Activated CD4-positive, alpha-beta memory T cell treated with anti-CD3 and anti-CD28 coated beads for 36 hours (primary cell): ENCODE measurements around the gene U2AF1L4. TPM values are rescaled to one million over a fixed set of nuclear protein-coding genes. Genes with fewer than 3 reads are reported as not detected.
"Not testable (repeated sequence)": the region's sequence is repeated elsewhere in the genome, so short reads cannot be mapped to it uniquely, and the experiment has no call there.

Experiments used
- CTCF ChIA-PET: fragments of 350-600 bp; sonication (Branson Sonifier 250); formaldehyde crosslinking; loops from one replicate; lab custom pipeline; 2021; ENCODE audit warnings: antibody characterized with exemption, inconsistent platforms; lab: Charles Lee
- POLR2A ChIA-PET: fragments of 350-600 bp; sonication (Branson Sonifier 250); formaldehyde crosslinking; loops from one replicate; lab custom pipeline; 2021; ENCODE audit warnings: antibody characterized with exemption; lab: Charles Lee
- DNase-seq: peaks from one replicate; pipeline ENCODE4 v3.0.0-alpha.2; 2020
- H3K27ac Mint-ChIP-seq: one replicate; pipeline ENCODE4 v1.8.0; 2021; ENCODE audit warnings: mixed read lengths
- H3K27me3 Mint-ChIP-seq: one replicate; pipeline ENCODE4 v1.8.0; 2021; ENCODE audit warnings: mixed read lengths
- H3K36me3 Mint-ChIP-seq: one replicate; pipeline ENCODE4 v1.8.0; 2021; ENCODE audit warnings: mixed read lengths
- H3K4me1 Mint-ChIP-seq: one replicate; pipeline ENCODE4 v1.8.0; 2021; ENCODE audit warnings: low read depth, mixed read lengths
- H3K4me3 Mint-ChIP-seq: one replicate; pipeline ENCODE4 v1.8.0; 2021; ENCODE audit warnings: mild to moderate bottlenecking, mixed read lengths
- H3K9me3 Mint-ChIP-seq: one replicate; pipeline ENCODE4 v1.8.0; 2021; ENCODE audit warnings: mixed read lengths
- intact Hi-C: fragments of 100-400 bp; cut with micrococcal nuclease; formaldehyde crosslinking; loops from one replicate; pipeline ENCODE4 v1.15.1; 2023
- total RNA-seq, 2 experiments: library from RNA; stranded (reverse); gene quantifications; one replicate each; pipeline ENCODE4 v1.2.3, GENCODE V29; 2021

Gene U2AF1L4
- total RNA-seq, 2 experiments from 2014 or later = 34.6 to 37.8 TPM

DNA sequence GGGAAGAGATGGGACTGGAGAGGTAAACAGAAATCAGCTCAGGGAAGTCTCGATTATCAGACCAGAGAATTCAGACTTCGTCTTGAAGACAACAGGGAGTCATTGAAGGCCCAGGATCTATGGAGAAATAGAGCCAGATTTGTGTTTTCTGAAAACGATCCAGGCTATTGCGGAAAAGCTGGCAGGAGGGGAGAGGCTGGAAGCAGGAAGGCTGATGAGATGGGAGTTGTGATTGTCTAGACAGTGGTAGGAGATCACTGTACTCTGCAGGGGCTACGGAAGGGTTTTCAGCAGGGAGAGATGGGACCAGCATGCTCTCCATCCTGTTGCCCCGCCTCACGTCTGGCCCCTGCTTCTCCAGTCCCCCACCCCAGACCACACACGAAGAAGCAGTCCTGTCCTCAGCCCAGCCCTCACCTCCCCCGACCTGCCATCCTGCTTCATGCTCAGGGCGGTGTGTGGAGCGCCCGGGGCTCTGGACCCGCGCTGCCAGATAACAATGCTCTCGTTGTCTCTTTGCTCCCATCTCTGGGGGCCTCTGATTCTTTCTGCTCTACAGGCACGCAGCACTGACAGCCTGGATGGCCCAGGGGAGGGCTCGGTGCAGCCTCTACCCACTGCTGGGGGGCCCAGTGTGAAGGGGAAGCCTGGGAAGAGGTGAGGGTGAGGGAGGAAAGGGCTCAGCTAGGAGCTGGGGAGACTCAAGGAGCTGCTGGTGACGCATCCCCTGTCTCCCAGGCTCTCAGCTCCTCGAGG is 32.0 kb upstream of the U2AF1L4 start:
- Mint-ChIP-seq H3K9me3 (no peaks in the 10 kb centered on the region), H3K27ac (no peak overlapping the region), H3K27me3 (no peaks in the 10 kb centered on the region), H3K4me1 (peaks cover 15% of the 10 kb centered on the region), H3K4me3 (peak overlapping the region; percentile 71), H3K36me3 (peaks cover 1% of the 10 kb centered on the region)
- POLR2A ChIA-PET = interaction anchor here (1.5 kb wide), 1 partner anchor 82 kb away, joined by 4 read pairs; no protein-coding TSS in a partner anchor
- intact Hi-C loops = no loop called here
- DNase-seq = no peak
- CTCF ChIA-PET = interaction anchor here (0.6 kb wide), 1 partner anchor 126 kb away, joined by 3 read pairs; no protein-coding TSS in a partner anchor

DNA sequence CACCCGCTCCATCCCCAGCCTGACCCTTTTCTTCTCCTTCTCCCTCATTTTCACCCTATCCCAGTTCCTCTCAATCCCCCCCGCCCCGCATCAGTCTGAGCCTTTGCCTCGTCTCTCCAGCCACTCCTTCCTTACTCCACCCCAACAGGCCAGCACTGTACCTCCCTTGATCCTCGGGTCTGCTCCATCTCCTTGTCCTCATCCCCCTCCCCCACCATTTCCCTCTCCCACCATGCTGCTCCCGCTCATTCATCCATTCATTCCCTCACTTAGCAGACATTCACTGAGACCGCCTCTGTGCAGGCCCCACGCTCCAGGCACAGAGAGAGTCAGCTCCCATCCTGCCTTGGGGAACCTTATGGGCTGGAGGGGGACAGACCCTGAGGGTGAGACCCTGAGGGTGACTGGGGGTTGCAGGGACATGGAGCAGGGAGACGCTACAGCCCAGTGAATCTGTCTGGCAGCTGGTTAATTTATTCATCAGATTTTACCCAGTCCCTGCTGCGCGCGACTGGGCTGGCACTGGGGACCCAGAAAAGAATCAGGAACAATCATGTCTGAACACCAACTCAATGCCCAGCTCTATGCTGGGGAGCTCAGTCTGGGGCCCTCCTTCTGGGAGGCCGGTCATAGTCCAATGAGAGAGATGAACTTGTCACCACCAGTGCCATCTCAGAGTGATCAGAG is 31.0 kb upstream of the U2AF1L4 start:
- ChIA-PET CTCF (no interaction called here), POLR2A (interaction anchor here (1.5 kb wide), 1 partner anchor 81 kb away, joined by 4 read pairs; no protein-coding TSS in a partner anchor)
- Mint-ChIP-seq H3K36me3 (no peaks in the 10 kb centered on the region), H3K27me3 (no peaks in the 10 kb centered on the region), H3K4me1 (peaks cover 15% of the 10 kb centered on the region), H3K4me3 (peak overlapping the region; percentile 71), H3K27ac (peak overlapping the region; percentile 15), H3K9me3 (no peaks in the 10 kb centered on the region)
- DNase-seq = no peak
- intact Hi-C loops = no loop called here

DNA sequence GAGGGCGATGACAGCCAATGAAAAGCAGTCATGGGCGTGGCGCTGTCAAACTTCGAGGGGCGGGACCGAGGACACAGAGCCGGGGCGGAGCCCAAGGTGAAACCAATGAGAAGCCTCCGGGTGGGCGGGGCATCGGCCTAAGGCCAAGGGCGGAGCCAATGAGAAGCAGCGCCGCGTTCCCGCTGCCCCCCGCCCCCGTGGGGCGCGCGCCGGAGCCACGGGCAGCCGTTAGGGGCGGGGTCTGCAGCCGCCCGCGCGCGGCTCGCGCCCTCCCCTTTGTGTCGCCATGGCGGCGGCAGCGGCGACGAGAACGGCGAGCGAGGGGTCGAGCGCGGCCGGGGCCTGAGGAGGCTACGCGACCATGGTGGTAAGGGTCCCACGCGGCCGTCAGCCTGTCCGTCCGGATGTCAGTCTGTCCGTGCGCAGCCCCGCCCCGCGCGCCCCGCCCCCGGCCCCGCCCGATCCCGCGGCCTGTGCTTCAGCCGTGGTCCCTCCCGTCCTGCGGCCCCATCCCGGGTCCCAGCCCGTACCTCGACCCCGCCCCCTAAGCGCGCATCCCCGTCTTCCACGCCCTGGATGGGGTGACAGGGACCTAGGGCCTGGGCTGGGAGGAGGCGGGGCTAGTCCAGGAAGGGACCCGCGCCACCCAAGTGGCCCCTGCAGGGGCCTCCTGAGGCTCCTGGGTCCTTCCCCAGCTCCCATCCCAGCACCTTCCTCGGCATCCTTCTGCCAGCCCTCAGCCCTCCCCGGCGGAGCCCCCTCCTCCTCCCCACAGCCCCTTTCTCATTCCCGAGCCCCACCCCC is 30.3 kb upstream of the U2AF1L4 start, which contains the start of gene ARHGAP33:
TSS of gene ARHGAP33 (plus strand) at position 267 of the 804 bp plus-strand sequence. CDS start at position 362, 95 bp downstream.
- H3K4me3 Mint-ChIP-seq = peak within 1 kb of the TSS; percentile 71
- DNase-seq = peak; percentile 100
- peaks cover 15% of the 10 kb centered on the region for H3K4me1 Mint-ChIP-seq
- no peaks in the 10 kb centered on the region for H3K9me3 Mint-ChIP-seq
- H3K27ac Mint-ChIP-seq = peak within 1 kb of the TSS; percentile 15
- no peaks in the 10 kb centered on the region for H3K27me3 Mint-ChIP-seq
- ChIA-PET POLR2A (interaction anchor here (0.8 to 1.5 kb wide), 2 partner anchors 80 to 132 kb away, joined by 3 to 4 read pairs; no protein-coding TSS in a partner anchor), CTCF (interaction anchor here (0.7 kb wide), 1 partner anchor 27 kb away, joined by 3 read pairs; the partner anchor contains the start of gene LIN37)
- intact Hi-C loops = loop anchor here (1.0 to 2.0 kb wide), 4 partner anchors 17 to 63 kb away; partner anchors contain the start of genes LIN37, PROSER3, PSENEN and U2AF1L4
- no peaks in the 10 kb centered on the region for H3K36me3 Mint-ChIP-seq

DNA sequence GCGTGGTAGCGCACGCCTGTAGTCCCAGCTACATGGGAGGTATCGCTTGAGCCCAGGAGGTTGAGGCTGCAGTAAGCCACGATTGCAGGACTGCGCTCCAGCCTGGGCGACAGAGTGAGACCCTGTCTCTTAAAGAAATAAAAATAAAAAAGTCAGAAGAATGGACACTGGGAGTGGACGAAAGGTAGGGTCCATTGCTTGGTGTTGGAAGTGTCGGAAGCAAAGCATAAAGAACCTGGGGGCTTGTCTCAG is 29.8 kb upstream of the U2AF1L4 start:
- POLR2A ChIA-PET = interaction anchor here (0.8 kb wide), 1 partner anchor 131 kb away, joined by 3 read pairs; no protein-coding TSS in a partner anchor
- no peak overlapping the region for H3K27ac Mint-ChIP-seq
- no peaks in the 10 kb centered on the region for H3K27me3 Mint-ChIP-seq

DNA sequence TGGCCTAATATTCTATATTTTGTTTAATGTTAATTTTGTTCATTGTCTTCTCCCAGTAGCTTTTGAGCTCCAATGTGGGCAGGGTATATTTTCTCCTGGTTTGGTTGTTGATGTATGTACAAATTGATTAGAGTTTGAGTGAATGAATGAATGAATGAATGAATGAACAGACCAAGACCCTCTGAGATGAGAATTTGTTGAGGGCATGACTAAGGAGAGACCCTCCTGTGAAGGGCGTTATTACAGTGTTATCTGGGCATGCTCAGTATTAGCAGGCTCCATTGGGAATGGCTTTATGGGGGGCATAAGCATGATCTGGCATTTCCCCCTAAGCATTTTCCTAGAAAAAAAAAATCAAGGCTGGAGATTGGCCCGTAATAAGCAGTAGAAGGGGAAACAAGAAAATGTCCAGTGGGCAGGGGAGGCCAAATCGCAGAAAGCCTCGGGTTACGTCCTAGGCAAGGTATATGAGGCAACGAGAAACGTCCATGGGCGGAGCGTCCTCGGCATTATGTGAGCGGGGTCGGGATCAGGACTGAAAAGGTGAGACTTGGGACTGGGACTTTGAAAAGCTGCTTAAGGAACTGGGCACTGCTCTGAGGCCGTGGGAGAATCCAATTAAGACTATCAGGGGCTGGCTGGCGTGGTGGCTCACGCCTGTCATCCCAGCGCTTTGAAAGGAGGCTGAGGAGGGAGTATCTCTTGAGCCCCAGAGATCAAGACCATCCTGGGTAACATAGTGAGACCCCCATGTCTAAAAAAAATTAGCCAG is 29.2 kb upstream of the U2AF1L4 start:
- ChIA-PET POLR2A (interaction anchor here (0.8 kb wide), 1 partner anchor 131 kb away, joined by 3 read pairs; no protein-coding TSS in a partner anchor), CTCF (interaction anchor here (0.6 to 0.7 kb wide), 2 partner anchors 26 to 213 kb away, joined by 3 read pairs; partner anchors contain the start of gene LIN37)
- intact Hi-C loops = loop anchor here (1.0 to 2.0 kb wide), 4 partner anchors 16 to 62 kb away; partner anchors contain the start of genes LIN37, PROSER3, PSENEN and U2AF1L4
- Mint-ChIP-seq H3K4me3 (peak overlapping the region; percentile 71), H3K36me3 (no peaks in the 10 kb centered on the region), H3K27me3 (no peaks in the 10 kb centered on the region), H3K9me3 (no peaks in the 10 kb centered on the region), H3K27ac (no peak overlapping the region), H3K4me1 (peaks cover 15% of the 10 kb centered on the region)
- no peak for DNase-seq

More for the DNA sequence above, 29.8 kb upstream of the U2AF1L4 start:
- intact Hi-C loops = loop anchor here (1.0 to 2.0 kb wide), 4 partner anchors 17 to 62 kb away; partner anchors contain the start of genes LIN37, PROSER3, PSENEN and U2AF1L4
- Mint-ChIP-seq H3K4me3 (peak overlapping the region; percentile 71), H3K4me1 (peaks cover 15% of the 10 kb centered on the region), H3K36me3 (no peaks in the 10 kb centered on the region), H3K9me3 (no peaks in the 10 kb centered on the region)
- CTCF ChIA-PET = interaction anchor here (0.7 kb wide), 1 partner anchor 27 kb away, joined by 3 read pairs; the partner anchor contains the start of gene LIN37
- DNase-seq = no peak

DNA sequence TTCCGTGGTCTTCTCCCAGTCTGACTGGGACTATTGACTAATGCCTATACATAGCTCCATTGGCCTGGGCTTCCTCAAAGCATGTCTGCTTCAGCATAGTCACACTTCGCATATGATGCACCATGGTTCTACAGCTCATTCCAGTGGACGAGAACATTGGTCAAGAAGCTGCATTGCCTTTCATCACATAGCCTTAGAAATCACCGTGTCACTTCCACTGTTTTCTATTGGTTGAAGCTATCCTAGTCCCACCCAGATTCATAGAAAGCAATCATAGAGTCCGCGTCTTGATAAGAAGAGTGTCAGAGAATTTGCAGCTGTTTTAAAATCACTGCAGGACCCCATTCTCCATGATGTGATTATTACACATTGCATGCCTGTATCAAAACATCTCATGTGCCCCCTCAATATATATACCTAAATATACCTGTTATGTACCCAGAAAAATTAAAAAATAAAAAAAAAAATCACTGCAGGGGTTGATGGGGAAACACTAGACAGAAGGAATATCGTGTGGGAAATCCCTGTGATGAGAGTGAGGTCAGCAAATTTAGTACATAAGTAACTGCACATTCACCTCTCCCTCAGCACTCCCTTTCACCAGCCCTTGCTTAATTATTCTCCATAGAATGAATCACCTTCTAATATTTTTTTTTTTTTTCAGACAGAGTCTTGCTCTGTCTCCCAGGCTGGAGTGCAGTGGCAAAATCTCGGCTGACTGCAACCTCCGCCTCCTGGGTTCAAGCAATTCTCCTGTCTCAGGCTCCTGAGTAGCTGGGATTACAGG is 28.0 kb upstream of the U2AF1L4 start:
- DNase-seq = no peak
- Mint-ChIP-seq H3K27ac (no peak overlapping the region), H3K27me3 (no peaks in the 10 kb centered on the region), H3K36me3 (peaks cover 7% of the 10 kb centered on the region), H3K4me1 (peaks cover 15% of the 10 kb centered on the region), H3K9me3 (no peaks in the 10 kb centered on the region), H3K4me3 (no peak overlapping the region)
- intact Hi-C loops = no loop called here
- CTCF ChIA-PET = no interaction called here
- POLR2A ChIA-PET = no interaction called here

DNA sequence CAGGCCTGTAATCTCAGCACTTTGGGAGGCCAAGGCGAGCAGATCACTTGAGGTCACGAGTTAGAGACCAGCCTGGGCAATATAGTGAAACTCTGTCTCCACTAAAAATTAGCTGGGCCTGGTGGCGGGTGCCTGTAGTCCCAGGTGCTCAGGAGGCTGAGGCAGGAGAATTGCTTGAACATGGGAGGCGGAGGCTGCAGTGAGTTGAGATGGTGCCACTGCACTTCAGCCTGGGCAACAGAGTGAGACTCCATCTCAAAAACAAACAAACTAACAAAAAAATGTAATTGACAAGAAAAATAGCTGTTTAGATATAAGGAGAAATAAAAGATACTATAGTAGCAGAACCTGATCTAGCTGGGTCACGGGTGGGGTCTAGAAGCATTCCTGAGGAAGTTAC is 27.1 kb upstream of the U2AF1L4 start:
- POLR2A ChIA-PET, H3K27me3 Mint-ChIP-seq, intact Hi-C loops, CTCF ChIA-PET, H3K9me3 Mint-ChIP-seq, DNase-seq, H3K4me3 Mint-ChIP-seq, H3K27ac Mint-ChIP-seq: not testable (repeated sequence)
- peaks cover 15% of the 10 kb centered on the region for H3K4me1 Mint-ChIP-seq
- H3K36me3 Mint-ChIP-seq = peaks cover 11% of the 10 kb centered on the region

DNA sequence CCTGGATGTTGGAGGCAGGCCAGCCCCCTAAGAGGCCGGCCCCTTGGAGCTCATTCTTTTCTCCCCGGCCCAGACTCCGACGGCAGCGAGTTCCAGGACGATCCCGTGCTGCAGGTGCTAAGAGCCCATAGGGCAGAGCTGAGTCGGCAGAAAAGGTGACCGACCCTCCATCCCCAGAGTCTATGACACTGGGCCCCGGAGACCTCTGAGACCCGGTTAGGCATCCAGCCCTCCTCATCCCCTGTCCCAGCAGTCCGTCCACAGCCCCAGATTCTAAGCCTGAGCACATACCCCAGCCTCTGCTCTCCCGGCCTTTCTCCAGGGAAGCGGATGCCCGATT is 22.8 kb upstream of the U2AF1L4 start:
- Mint-ChIP-seq H3K4me3 (no peak overlapping the region), H3K27me3 (no peaks in the 10 kb centered on the region), H3K36me3 (peaks cover 11% of the 10 kb centered on the region), H3K27ac (no peak overlapping the region), H3K9me3 (no peaks in the 10 kb centered on the region), H3K4me1 (no peaks in the 10 kb centered on the region)
- ChIA-PET CTCF (no interaction called here), POLR2A (no interaction called here)
- DNase-seq = no peak
- intact Hi-C loops = no loop called here

DNA sequence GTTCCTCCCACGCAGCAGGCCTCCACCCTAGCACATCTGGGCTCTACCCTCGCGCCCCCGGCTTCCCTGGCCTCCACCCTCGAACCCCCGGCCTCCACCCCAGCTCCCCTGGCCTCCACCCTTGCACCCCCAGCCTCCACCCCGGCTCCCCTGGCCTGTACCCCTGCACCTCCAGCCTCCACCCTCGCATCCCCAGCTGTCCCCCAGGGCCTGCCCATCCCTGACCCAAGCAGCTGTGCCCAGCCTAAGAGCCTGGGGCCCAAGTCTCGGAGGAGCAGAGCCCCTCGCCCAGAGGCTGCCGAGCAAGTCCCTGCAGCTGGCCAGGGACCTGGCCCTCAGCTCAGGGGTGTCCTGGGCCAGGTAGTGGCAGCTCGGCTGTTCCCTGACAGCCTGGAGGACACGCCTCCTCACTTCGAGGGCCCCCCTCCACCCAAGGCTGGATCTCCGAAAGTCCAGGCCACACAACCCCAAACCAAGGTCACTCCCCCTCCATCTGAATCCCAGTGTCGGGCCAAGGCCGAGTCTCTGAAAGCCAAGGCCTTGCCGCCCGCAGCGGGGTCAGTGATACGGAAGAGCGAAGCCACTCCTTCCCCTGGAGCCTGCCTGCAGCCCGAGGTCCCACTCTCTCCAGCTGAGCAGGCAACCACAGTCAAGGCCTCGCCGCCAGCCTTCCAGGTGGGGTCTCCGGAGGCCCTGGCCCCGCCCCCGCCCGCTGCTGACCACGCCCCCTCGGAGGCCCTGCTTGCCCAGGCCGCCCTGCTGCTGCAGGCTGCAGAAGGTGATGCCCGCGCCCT is 22.3 kb upstream of the U2AF1L4 start:
- POLR2A ChIA-PET = no interaction called here
- H3K36me3 Mint-ChIP-seq = peaks cover 11% of the 10 kb centered on the region
- no peak overlapping the region for H3K27ac Mint-ChIP-seq
- DNase-seq = no peak
- CTCF ChIA-PET = no interaction called here
- no peaks in the 10 kb centered on the region for H3K27me3 Mint-ChIP-seq
- no peaks in the 10 kb centered on the region for H3K4me1 Mint-ChIP-seq
- H3K4me3 Mint-ChIP-seq = no peak overlapping the region
- H3K9me3 Mint-ChIP-seq = no peaks in the 10 kb centered on the region
- intact Hi-C loops = no loop called here

DNA sequence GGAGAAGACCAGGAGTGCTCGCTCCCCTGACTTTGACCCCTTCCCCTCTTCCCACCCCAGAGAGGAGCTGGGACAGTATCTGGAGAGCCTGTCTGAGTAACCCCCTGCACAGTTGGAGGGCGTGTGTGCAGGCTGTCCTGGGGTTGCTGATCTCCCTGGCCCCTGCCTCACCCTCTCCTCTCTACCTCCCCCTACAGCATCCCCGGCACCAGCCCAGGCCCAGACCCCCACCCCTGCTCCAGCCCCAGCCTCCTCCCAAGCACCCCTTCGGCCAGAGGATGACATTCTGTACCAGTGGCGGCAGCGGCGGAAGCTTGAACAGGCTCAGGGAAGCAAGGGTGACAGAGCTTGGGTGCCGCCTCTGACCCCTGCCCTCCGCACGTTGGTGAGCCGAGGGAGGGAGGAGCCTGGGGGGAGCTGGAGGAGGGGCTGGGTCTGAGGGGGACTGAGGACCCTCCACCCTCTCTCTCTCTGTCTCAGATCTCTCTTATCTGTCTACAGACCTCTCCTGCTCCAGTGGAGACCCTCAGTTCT is 21.4 kb upstream of the U2AF1L4 start:
- DNase-seq = no peak
- POLR2A ChIA-PET = no interaction called here
- peaks cover 16% of the 10 kb centered on the region for H3K36me3 Mint-ChIP-seq
- H3K4me3 Mint-ChIP-seq = no peak overlapping the region
- H3K4me1 Mint-ChIP-seq = no peaks in the 10 kb centered on the region
- intact Hi-C loops = no loop called here
- CTCF ChIA-PET = no interaction called here
- no peak overlapping the region for H3K27ac Mint-ChIP-seq
- H3K27me3 Mint-ChIP-seq = no peaks in the 10 kb centered on the region
- H3K9me3 Mint-ChIP-seq = no peaks in the 10 kb centered on the region
